Measurements from ENCODE around the gene VIPR2. TPM values are rescaled to one million over a fixed set of nuclear protein-coding genes. Genes with fewer than 3 reads are reported as not detected.

Gene VIPR2
- total and polyA plus RNA-seq, 2 of the 13 experiments (the other 11 are each of a cell fraction or from before 2014, with no cell fraction given): not detected

DNA sequence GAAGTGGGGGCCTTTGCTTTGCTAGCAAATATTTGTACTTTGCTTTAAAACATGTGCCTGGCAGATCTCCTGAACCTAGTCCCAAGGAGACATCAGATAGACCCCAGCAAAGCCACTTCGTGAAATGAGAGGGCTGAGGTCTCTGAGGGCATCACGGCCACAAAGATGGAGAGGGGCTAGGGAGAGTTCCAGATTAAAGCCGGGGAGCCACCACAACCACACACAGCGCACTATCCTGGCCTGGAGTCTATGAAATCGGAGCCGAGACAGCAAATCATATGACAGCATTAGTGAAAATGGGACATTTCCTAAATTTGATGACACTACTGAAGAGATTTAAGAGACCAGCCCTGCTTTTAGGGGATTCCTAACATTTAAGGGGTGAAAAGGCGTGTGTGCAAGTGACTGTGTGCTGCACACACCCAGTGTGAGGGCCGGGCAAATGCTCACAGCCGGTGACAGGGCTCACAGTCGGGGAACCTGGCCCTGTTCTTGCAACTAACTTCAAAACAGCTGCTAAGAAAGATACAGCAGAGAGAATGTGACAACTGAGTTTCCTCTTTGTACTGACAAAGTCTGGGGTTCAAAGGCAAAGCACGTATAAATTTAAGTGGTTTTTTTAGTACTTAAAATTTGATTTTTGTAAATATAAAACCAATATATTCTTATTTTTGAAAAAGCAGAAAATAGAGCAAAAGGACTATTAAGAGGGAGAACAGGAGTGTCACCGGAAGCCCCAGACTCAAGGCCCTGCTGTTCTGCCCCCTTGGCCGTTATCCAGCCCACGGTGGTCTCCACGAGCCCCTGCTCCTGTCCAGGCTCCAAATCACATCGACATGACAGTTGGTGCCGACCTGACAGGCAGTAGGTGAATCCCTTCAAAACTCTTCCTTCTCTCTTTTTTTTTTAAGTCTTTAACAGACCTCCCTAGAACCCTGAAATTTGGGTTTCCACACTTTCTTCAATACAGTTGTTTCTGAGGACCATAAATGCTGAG, 49.5 kb downstream of the VIPR2 start (continued):
- TF ChIP-seq, protein P1, sequence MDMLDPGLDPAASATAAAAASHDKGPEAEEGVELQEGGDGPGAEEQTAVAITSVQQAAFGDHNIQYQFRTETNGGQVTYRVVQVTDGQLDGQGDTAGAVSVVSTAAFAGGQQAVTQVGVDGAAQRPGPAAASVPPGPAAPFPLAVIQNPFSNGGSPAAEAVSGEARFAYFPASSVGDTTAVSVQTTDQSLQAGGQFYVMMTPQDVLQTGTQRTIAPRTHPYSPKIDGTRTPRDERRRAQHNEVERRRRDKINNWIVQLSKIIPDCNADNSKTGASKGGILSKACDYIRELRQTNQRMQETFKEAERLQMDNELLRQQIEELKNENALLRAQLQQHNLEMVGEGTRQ (IDR thresholded peaks at IDR 0.05; ENCODE audit: low read depth, low read length): no peak
- TF ChIP-seq, protein P1 (CRISPR knock-in tag; IDR thresholded peaks at IDR 0.05; ENCODE audit: borderline replicate concordance): no peak
- TF ChIP-seq, protein P2, sequence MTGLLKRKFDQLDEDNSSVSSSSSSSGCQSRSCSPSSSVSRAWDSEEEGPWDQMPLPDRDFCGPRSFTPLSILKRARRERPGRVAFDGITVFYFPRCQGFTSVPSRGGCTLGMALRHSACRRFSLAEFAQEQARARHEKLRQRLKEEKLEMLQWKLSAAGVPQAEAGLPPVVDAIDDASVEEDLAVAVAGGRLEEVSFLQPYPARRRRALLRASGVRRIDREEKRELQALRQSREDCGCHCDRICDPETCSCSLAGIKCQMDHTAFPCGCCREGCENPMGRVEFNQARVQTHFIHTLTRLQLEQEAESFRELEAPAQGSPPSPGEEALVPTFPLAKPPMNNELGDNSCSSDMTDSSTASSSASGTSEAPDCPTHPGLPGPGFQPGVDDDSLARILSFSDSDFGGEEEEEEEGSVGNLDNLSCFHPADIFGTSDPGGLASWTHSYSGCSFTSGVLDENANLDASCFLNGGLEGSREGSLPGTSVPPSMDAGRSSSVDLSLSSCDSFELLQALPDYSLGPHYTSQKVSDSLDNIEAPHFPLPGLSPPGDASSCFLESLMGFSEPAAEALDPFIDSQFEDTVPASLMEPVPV (CRISPR knock-in tag; IDR thresholded peaks at IDR 0.05): no peak

DNA sequence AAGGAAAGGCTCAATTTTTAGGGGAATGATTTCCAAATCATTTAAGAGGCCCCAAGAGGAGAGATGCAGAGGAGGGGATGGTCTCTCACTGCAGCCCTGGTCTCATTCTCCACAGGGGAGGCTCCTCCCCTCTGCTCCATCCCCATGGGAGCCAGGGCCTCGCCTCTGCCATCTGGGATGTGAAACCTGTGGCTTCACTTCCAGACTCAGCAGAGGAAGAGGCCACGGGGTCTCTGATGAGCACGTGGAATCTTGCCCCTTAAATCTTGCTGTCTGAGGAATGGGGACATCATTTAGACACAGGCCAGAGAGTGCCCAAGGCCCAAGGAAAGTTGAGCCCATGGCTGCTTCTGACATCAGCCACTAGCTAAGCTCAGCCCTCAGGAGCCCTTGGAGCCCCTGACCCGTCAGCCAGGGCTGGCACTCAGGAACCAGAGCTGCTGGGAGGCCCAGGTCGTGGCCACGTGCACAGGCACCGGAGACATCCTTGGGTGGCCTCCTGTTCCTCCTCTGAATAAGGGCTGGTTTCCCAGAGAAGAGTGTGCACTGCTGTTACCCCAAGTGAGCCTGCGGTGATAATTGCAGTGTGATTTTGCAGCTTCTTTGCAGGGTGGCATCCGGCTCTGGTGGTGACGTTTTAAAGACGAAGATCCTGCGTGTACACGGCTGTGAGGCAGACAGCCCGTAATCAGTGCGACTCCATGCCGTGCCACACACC, 50.5 kb downstream of the VIPR2 start:
- CTCF ChIA-PET (ENCODE audit: low intra/inter-chr PET ratio, low total read pairs): no interaction called here
- ATAC-seq: no peak
- in situ Hi-C loops (cut with HindIII; ENCODE audit: extremely low pct_ligation_motif_present, low pct_unique_long_range_greater_than_20kb) (no loop called here), intact Hi-C loops (cut with micrococcal nuclease; ENCODE audit: unreplicated experiment) (no loop called here)
- H3K27me3 ChIP-seq (ENCODE audit: control insufficient read depth in 1 of 2, insufficient read depth in 2 of 2, low read length in 2 of 2): peaks cover 5 to 68% of the 10 kb centered on the region in 2 experiments; a peak in 3 of 5 replicates
- FAIRE-seq: no peak
- H3K79me2 ChIP-seq (ENCODE audit: insufficient read depth, low read length): no peaks in the 10 kb centered on the region
- H2AFZ ChIP-seq (ENCODE audit: low read length): no peak overlapping the region
- WGBS (ENCODE audit: low lambda C conversion rate): 44% methylated on average over 11 of the region's 16 CpGs
- H3K4me2 ChIP-seq (ENCODE audit: low read depth, low read length): no peak overlapping the region
- H3K4me1 ChIP-seq (ENCODE audit: insufficient read depth, low read length): no peaks in the 10 kb centered on the region
- H3K4me3 ChIP-seq (replicated peaks in 1 of 3; ENCODE audit: insufficient read depth in 1 of 3, low read depth in 2 of 3, low read length in 3 of 3): no peak overlapping the region
- no TSS peak for BruUV-seq (replicated peaks)
- POLR2A ChIA-PET: no interaction called here
- H3K27ac ChIP-seq (ENCODE audit: extremely low read length, insufficient read depth, low read length): no peak overlapping the region
- no peaks in the 10 kb centered on the region for H3K36me3 ChIP-seq (replicated peaks in 1 of 2; ENCODE audit: control insufficient read depth in 1 of 2, insufficient read depth in 2 of 2, low read length in 2 of 2)
- no peaks in the 10 kb centered on the region for H3K9me3 ChIP-seq (ENCODE audit: low read length)
- H3K9ac ChIP-seq (ENCODE audit: insufficient read depth, low read depth, low read length): no peak overlapping the region
- no peaks in the 10 kb centered on the region for H4K20me1 ChIP-seq (ENCODE audit: insufficient read depth, low read length)
- no peak for DNase-seq (ENCODE audit: low spot score)
- TF ChIP-seq, protein P3, sequence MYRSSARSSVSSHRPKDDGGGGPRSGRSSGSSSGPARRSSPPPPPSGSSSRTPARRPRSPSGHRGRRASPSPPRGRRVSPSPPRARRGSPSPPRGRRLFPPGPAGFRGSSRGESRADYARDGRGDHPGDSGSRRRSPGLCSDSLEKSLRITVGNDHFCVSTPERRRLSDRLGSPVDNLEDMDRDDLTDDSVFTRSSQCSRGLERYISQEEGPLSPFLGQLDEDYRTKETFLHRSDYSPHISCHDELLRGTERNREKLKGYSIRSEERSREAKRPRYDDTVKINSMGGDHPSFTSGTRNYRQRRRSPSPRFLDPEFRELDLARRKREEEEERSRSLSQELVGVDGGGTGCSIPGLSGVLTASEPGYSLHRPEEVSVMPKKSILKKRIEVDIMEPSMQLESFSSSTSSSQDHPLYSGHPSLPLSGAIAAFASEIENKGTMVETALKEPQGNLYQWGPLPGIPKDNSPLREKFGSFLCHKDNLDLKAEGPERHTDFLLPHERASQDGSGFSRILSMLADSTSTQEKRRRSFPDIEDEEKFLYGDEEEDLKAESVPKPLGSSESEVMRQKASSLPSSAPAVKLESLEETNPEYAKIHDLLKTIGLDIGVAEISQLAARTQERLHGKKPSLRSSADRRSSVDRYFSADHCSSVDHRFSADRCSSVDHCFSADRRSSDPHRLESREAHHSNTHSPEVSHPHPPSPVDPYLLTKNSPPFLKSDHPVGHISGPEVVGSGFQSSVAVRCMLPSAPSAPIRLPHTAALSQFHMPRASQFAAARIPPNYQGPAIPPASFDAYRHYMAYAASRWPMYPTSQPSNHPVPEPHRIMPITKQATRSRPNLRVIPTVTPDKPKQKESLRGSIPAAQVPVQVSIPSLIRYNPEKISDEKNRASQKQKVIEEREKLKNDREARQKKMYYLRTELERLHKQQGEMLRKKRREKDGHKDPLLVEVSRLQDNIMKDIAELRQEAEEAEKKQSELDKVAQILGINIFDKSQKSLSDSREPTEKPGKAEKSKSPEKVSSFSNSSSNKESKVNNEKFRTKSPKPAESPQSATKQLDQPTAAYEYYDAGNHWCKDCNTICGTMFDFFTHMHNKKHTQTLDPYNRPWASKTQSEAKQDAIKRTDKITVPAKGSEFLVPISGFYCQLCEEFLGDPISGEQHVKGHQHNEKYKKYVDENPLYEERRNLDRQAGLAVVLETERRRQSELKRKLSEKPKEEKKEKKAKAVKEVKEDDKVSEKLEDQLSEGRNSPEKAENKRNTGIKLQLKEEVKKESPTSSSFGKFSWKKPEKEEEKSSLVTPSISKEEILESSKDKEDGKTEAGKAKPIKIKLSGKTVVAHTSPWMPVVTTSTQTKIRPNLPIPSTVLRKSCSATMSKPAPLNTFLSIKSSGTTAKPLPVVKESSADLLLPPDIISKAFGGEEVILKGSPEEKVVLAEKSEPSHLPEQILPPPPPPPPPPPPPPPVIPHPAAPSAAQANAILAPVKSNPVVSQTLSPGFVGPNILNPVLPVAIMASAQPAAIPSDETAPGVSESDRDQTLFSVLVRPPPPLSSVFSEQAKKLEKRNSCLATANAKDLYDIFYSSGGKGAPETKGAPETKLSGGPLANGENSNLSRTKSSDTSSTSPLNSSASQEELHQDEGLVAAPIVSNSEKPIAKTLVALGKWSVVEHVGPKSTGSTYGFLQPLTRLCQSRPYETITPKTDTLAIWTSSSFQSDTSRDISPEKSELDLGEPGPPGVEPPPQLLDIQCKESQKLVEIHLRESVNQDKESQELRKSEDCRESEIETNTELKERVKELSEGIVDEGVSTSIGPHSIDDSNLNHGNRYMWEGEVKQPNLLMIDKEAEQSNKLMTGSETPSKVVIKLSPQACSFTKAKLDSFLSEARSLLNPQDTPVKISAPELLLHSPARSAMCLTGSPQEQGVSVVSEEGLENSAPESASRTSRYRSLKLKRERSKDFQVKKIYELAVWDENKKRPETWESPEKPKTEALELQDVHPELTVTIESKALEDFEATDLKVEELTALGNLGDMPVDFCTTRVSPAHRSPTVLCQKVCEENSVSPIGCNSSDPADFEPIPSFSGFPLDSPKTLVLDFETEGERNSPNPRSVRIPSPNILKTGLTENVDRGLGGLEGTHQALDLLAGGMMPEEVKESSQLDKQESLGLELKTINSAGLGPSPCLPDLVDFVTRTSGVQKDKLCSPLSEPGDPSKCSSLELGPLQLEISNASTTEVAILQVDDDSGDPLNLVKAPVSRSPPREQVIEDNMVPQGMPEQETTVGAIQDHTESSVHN (CRISPR knock-in tag; IDR thresholded peaks at IDR 0.05): no peak
- TF ChIP-seq STAG1 (CRISPR knock-in tag; IDR thresholded peaks at IDR 0.05): no peak
- no peak for TF ChIP-seq ZNF792 (CRISPR knock-in tag; IDR thresholded peaks at IDR 0.05)
- TF ChIP-seq SNRNP70 (IDR thresholded peaks at IDR 0.05; ENCODE audit: low read depth, low read length): no peak
- no peak for TF ChIP-seq PCBP1 (IDR thresholded peaks at IDR 0.05; ENCODE audit: borderline replicate concordance, low read depth, low read length)
